Activated CD8-positive, alpha-beta memory T cell treated with anti-CD3 and anti-CD28 coated beads for 1 hour (primary cell): ENCODE data around the gene DMGDH.

Experiments used
- DNase-seq, 2 donors: peaks; one replicate each; pipeline ENCODE4 v3.0.0-alpha.2; 2020; ENCODE audit warnings: low read depth in 1 of 2; ENCODE audit errors: extremely low read depth in 1 of 2

DMGDH gene

DNA sequence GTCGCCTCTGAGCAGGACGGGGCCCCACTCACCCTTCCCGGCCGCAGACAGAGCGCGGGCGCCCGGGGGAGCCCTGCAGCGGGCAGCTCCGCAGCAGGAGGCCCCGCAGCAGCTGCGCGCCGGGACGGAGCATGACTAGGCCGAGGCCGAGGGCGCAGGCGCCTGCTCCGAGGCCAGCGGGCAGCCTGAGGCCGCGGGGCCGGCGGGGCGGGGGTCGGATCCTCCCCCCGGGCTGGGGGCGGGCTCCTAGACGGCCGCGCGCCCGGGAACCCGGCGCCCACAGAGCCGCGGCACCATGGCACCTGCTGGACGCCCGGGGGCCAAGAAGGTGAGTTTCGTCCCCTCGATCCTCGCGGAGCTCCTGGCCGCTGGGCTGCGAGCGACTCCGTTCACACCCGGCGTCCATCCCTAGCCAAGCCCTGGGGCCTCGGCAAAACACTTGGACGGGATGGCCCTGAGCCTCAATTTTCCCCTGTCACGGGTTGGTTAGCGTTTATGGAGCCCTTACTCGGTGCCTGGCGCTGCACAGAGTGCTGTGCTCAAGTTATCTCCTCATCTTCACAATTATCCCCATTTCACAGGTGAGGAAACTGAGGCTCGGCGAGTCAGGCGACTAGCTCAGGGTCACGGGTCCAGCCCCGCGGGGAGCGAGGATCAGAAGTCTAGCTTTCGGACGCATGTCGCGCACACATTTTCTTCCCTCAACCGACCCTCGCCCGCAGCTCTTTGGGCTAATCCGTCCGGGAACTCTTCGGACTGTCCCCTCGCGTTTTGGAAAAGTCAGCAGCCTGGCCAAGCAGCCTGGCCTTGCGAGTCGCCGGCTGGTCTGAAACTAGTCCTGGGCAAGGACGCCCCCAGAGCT lies at the start of gene DMGDH, which contains the start of gene BHMT2:
Gene DMGDH (minus strand): TSS at position 187 of the 862 bp plus-strand sequence. CDS start 54 bp downstream, at position 133.
Gene BHMT2 (plus strand): TSS at position 280 of the 862 bp plus-strand sequence. CDS start 16 bp downstream, at position 296.
- no peak for DNase-seq

- no peak for DNase-seq
Observed at GRCh38 chr5:79112703-79113058, 43.2 kb upstream of the DMGDH start.

DNA sequence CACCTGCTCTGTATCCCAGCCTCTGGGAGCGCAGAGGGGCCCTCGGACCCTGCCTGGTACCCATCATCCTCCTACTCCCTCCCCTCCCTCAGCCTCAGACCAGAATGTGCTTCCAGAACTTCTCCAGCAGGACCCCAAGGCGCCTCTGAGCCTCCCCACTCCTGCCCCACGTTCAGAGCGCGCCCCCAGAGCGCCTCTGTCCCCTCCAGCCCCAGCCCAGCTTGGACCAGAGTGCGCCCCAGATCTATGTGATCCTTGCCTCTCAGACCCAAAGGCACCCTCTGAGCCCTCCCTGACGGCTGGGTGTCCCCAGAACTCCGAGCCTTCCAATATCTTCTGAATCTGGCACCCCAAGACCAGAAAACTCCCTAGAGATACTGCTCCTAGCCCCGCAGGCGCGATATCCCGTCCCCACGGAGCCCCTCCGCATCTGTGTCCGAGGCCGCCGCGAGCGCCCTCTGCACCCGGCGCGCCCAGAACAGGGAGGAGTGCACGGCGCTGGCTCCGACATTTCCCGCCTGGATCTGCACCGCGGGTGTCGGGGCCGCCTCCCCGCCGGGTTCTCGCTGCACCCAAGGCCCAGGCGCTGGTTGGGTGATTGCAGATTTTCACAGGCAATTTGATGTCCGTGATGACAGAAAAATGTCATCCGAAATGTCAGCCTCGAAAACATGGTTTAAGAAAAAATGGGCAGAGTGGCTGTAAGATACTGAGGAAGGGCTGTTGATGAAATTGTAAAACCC lies 42.7 kb upstream of the DMGDH start:
- no peak for DNase-seq

DNA sequence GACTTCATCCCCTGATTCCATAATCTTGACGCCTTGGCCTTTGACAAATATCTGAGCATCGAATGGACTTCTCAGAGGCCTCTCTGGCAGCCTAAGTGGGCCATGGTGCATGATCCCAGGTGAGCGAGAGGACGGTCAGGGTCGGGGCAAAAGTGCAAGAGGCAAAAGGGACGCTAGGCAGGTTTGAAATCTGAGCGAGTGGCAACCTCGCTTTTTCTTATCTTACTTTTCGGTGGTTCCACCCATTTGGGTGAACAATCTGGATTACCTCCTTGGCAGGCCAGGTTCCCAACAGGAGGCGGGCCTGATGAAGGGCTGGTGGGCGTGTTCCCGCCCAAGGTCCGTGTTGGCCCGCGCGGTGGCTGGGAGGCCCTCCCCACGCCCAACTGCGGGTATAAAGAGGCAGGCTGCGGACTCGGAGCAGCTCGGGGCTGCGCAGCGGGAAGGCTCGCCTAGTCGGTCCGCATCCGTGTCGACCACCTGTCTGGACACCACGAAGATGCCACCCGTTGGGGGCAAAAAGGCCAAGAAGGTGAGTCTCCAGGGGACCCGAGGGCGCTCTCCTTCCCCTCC lies 42.0 kb upstream of the DMGDH start, which contains the start of gene BHMT:
Gene BHMT (plus strand): TSS at position 423 of the 573 bp plus-strand sequence. CDS start 77 bp downstream, at position 500.
- no peak for DNase-seq

- DNase-seq = no peak
Observed at GRCh38 chr5:79109527-79110492, 40.3 kb upstream of the DMGDH start.

DNA sequence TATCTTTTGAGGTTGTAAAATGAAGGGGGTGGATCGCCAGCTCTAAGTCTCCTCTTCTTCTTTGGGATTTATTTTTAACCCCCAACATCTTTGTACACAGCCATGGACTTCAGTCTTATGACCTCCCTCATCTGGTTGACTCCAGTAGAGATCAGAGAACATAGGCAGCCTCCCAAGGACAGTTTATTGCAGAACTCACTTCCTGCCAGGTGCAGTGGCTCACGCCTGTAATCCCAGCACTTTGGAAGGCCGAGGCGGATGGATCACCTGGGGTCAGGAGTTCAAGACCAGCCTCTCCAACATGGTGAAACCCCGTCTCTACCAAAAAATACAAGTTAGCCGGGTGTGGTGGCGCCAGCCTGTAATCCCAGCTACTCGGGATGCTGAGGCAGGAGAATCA lies 39.3 kb upstream of the DMGDH start:
- DNase-seq = no peak

DNA sequence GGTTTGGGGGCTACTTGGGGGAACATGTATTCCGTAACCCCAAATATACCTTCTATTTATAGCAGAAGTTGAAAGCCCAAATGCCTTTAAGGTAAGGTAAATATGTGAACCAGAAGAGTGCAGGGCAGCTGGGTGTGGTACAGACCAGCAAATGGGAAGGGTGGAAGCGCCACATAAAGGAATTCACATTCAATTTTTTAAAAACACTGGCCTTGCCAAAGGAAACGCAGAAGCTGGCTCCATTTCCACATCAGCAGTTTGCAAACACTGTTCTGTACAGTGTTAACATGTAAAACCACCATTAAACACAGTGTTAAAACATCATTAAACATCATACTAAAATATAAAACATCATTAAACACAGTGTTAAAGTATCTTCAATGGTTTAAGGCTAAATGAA lies 38.6 kb upstream of the DMGDH start:
- DNase-seq = no peak

DNA sequence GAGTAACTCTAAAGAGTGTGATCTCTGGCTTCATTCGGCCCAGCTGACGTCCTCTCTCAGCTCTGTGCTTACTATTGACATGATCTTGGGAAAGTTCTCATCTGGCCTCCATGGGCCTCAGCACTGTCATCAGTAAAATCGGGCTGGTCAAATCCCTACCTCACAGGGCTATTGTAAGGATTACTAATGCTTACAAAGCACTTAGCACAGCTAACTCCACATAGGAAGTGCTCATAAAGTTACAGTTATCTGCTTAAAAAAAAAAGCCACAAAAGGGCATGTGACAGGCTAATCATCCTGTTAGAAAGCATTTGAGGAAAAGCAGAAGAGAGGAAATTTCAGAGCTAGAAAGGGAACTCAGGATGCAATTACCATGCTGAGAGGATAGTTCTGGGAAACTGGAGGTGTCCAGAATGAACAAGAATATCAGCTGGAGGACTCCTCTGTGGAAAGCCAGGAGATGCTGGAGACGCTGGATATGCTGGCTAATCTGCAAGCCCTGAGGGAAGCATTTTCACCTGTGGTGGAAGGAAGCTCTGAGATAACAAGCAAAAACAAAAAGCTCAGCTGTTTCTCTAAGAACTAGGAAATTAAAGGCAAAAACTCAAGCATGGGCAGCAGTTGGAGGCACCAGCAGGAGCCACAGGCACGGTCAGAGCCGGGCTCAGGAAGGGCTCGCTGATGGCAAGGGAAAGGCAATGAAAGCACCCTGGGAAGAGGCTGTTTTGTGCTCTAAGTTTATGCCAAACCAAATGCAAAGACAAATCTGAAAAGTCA lies 37.7 kb upstream of the DMGDH start:
- no peak for DNase-seq

DNA sequence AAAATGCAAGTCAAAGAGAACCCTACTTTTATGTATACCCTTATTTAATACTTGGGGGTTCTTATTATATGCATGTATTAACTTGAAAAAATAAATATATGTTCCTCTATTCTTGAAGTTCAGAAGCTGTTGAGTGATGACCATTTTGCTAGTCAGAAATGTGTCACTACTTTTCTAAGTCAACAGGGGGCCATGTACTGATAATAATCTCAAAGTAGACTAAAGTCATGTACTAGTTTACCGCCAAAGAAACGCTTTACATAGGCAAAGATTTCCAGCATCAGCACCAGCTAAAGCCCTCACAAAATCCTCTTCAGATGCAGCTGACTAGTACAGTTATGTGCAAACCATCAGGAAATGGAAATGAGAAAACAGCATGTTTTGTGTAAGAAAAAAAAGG lies 36.4 kb upstream of the DMGDH start:
- DNase-seq = no peak

DNA sequence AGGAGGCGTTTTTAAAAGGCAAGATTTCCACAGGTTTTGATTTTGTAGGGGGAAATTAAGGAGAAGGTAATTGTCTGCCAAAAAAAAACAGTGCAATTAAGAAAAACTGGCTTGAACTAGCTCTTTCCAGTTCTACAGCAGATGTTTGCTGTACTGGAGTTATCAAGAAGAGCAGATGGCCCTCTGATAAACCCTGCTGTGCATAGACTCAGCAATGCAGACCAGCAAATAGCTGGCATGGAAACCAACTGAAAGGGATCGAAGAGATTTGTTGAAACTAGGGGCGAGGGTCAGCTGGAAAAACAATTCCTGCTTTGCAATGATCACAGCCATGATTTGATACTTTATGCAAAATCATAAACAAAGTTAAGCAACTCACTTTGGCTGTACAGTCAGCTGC lies 24.3 kb upstream of the DMGDH start:
- no peak for DNase-seq

GRCh38 chr5:79091064-79091463 lies 21.6 kb upstream of the DMGDH start:
- no peak for DNase-seq

DNA sequence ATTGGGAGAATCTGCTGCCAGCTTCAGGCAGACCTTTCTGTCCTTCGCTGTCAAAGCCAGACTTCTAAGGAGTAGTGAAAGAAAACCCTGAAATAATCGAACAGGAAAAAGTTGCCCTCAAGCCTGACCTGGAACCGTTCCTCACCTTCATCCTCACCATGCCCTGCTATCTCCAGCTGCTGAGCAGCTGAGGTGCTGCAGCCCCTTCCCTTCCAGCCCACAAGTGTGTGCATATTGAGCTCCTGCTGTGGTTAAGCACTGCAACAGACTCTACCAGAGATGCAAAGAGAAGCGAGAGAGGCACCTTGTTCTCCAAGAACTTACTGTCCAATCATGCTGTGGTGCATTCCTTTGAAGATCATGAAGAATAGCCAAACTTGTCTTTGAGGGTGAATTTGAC lies 19.0 kb upstream of the DMGDH start:
- no peak for DNase-seq

- DNase-seq = no peak
Observed at GRCh38 chr5:79086116-79086515, 16.6 kb upstream of the DMGDH start.

- DNase-seq = no peak
Observed at GRCh38 chr5:79081779-79082178, 12.3 kb upstream of the DMGDH start.

GRCh38 chr5:79080804-79081203 lies 11.3 kb upstream of the DMGDH start:
- no peak for DNase-seq

GRCh38 chr5:79077680-79078365 lies 8.3 kb upstream of the DMGDH start:
- no peak for DNase-seq

- no peak for DNase-seq
Observed at GRCh38 chr5:79076819-79077218, 7.3 kb upstream of the DMGDH start.

DNA sequence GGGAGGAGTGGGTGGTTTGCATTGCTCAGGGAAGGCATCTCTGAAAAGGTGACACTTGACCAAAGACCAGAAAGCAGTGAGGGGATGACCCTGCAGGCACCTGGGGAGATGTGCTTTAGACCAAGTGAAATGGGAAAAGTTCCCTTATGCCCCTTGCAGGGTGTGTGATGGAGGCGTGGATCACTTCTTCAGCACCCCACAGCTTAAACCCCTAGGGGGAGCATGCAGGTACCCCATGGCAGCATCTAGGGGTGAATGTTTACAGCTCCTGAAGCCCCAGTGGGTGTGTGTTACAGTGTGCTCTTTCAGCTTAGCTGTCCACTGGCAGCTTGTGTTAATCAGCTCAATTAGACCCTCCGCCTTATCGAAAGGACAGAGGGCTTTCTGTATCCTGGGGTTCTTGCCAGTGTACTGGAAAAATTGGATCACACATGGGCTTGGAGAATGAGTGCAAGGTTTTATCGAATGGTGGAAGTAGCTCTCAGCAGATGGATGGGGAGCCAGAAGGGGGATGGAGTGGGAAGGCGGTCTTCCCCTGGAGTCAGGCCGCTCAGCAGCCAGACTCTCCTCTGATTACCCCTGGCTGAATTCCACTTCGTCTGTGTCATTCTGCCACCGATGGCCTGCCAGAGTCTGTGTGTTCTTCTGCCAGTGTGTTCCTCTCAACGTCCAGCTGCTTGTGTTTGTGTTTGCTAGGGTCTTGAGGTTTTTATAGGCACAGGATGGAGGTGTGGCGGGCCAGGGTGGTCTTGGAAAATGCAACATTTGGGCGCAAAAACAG lies 6.4 kb upstream of the DMGDH start:
- DNase-seq = no peak
